ENCODE measurements around the gene KPTN.

The KPTN gene

DNA sequence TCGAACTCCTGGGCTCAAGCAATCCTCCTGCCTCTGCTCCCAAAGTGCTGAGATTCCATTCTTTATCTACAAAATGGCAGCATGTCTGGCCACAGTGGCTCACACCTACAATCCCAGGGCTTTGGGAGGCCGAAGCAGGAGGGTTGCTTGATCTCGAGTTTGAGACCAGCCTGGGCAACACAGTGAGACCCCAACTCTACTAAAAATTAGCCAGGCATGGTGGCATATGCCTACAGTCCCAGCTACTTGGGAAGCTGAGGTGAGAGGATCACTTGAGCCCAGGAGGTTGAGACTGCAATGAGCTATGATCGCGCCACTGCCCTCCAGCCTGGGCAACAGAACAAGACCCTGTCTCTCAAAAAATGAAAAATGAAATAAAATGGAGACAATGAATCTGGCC lies 24.7 kb upstream of the KPTN start:
- DNase-seq, result no peak

DNA sequence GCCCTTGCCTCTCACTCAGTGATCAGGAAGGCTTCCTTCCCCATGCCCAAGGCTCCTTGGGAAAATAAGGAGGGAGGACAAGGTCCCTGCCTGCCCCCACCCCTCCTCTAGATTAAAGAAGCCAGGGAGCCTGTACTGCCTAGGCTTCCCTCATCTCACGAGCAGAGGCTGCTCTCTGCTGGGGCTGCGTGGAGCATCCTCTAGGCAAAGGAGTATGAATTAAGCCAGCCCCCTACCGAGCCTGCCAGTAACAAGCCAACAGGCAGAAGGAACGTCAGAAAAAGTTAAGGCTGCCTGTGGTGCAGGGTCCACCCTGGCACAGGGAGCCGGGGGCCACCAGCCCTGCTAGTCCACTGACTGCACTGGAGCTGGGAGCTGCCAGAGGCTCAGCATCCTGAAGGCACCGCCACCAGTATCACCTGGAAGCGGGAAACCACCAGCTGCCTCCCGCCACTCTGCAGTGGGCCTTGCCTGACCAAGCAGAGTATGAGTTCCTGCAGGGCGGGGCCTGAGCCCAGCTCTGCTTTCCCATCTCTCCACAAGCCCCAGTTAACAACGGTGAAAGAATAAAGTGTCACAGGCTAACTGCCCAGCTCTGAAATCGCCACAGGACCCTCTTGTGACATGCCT lies 24.0 kb upstream of the KPTN start:
- DNase-seq, result no peak

DNA sequence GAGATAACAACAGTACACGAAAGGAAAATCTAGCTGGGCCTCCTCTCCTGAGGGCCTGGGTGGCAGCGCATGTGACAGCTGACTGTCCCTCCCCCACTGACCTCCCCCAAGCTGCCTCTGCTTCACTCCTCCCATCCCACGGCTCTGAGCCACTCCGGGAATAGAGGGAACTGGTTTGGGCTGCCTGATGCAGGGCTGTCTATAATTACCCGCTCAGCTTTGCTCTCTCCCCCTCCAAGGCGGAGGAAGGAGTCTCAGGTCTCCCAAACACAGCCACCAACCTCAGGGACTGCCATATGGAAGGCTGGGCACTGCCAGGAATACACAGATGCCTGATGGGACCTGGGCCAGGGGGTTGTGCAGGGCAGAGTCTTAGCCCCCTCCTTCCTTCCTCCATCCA lies 23.0 kb upstream of the KPTN start:
- no peak for DNase-seq

DNA sequence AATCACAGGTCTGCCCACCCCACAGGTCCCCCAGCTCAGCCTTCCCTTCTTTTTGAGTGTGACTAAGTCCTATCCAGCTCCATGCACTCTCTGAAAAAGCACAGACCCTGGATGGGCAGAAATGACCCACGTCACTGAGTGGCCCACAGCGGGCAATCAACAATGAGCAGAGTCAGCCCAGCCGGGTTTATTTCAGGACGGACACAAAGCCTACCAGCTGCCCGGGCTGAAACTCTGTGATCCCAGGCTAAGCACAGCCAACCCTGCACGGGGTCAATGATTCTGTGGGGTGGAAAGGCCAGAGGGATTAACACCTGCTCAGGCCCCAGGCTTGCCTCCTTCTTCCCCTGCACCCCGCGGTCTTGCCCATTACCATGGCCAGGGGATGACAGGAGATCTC lies 22.4 kb upstream of the KPTN start:
- no peak for DNase-seq

DNA sequence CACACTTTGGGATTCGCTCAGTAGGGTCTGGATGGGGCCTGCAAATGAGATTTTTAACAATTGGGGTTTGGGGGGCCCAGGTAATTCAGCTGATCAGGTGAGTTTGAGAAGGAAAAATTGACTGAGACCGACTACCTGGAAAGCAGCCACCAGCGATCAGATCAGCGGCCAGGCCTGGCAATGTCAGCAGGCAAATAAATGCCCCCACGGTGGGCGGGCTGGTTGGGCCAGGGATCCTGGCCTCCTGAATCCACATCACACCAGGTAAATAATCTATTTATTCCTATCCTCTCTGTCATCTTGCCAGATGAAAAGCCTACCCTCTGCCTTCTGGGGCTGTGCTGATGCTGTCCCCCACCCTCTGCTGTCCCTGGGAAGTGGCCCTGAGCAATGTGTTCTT lies 21.5 kb upstream of the KPTN start:
- no peak for DNase-seq

DNA sequence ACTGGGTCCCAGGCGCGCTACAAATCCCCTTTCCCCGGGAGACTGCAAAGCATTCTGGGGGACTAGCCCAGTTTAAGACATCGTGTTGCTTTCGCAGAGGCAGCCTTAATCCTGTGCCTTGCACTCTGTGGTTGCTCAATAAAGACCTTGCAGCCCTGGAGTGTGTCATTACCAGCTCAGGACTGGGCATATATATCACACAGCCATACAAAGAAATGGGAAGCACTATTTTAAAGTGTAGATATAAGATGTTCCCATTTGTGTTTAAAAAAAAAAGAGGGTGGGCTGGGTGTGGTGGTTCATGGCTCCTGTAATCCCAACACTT lies 19.8 kb upstream of the KPTN start:
- DNase-seq, result no peak

DNA sequence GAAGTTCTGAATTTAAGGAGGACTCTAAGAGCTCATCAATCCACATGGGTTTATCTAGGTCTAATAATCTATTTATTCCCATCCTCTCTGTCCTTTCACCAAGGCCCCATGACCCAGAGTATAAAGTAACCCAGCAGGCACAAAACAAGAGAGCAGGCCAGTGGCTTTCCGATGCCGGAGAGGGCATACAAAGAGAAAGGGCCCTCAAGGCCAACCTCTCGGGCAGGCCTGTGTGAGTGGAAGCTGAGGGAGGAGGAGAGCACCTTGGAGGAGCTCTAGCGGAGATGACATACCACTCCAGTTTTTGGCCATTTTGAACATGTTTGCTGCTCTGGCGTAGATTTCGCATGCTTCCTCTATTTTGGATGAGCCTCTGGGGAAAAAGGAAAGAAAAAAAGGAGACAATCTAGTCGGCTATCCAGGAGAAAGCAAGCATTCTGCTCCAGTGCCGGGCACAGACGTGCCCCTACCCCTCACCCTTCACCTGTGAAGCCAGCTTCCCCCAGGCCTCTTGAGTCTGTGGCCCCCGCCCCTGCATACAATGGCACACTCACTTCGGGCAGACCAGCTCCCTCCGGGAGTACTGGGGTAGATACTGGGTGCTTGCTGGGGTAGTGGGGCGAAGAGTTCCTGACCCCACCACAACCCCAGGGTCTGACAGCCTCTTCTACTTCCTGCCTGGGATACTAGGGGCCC lies 19.3 kb upstream of the KPTN start:
- DNase-seq, result no peak

DNA sequence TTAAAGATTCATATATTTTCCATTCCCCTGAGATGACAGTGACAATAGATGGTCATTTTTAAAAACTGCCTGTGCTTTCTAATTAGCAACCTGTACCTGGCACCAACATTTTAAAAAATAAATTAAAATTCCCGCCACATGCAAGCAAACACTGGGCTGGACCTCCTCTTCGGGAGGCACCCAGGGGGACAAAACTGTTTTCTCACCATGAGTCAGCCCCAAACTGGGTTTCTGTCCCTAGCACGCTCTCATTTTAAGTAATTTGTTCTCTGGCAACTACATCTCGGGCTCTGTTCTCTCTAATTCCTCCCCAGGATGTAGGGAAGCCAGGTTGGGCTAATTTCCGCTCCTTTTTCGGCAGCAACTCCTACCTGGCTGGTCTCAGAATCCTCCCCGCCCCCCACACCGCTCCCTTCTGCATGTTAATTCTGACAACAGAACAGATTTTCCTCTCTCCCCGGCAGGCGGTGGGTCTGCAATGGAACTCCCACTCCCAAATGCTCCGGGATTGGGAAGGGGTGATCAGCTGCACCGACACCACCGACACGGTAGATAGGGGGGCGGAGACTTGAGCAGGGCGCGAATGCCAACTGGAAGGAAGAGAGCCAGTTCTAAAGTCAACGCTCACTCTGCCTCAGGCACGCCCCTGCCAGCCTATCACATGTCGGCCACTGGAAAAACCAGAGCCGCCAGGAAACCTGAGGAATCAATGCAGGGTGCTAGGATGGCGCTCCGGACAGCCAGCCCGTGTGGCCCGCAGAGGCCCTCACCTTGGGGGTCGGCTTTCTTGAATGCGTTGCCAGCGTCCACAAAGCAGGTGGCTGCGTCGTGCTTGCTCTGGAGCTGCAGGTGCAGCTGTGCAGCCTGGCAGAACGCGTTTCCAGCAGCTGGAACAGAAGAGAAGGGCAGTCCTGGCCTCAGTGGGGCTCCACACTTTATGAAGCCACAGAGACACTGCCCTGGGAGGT lies 16.1 kb upstream of the KPTN start:
- no peak for DNase-seq

DNA sequence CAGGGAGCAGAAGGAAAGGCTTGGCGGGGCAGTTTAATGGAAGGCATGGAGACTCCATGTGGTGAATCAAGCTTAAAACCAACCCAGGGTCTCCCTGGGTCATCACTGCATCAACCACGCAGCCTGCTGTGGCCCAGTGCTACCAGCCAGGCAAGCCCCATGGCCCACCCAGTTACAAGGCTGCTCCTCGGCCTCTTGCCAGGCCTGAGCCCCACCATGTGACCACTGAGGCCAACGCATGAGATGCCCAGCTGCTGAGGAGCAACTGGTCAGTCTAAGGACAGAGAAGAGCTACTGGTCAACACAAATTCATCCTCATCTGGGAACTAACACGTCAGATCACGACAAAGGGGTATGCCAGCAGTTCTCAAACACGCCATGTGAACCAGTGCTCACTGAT lies 15.4 kb upstream of the KPTN start:
- no peak for DNase-seq

DNA sequence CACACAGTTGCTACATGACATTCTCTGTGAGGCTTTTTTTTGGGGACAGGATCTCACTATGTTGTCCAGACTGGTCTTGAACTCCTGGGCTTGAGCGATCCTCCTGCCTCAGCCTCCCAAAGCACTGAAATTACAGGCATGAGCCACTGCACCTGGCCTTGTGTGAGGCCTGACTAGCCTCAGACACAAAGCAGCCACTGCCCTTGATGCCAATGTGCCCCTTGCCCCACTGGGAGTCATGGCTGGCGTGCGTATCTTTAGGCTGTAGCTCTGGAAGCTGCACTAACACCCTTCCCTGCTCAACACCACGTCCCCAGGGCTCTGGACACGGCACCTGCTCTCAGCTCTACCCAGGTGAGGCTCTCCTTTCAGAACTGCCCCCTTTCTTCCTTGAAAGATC lies 14.5 kb upstream of the KPTN start:
- no peak for DNase-seq

DNA sequence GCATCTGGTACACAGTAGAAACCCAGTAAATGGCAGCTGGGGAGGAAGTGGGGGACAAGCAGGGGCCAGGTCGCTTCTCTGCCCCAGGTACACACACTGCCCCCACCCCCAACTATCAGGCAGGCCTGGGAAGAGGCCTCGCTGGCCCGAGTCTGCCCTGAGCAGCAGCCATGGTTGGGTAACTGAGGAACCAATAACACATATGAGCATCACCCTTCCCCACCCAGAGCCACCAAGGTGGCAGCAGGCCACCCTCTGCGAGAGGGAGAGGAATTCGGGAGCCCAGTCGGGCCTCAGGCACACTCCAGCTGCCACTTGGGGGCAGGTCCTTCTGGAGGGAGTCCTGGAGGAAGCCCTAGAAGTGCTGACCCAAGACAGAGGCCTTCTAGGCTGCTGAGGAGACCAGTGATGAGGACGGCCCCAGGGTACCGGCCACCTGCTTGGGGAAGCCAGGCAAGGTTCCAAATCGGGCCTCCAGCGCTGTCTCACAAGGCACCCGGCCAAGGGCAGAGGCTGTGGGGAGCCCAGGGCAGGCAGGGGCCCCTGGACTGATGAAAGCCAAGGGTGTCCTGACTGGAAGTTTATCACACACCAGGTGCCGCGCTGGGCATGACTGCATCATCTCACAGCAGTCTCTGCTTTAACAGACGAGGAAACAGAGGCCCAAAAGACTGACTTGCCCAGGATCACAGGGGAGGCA lies 14.0 kb upstream of the KPTN start:
- DNase-seq, result no peak

DNA sequence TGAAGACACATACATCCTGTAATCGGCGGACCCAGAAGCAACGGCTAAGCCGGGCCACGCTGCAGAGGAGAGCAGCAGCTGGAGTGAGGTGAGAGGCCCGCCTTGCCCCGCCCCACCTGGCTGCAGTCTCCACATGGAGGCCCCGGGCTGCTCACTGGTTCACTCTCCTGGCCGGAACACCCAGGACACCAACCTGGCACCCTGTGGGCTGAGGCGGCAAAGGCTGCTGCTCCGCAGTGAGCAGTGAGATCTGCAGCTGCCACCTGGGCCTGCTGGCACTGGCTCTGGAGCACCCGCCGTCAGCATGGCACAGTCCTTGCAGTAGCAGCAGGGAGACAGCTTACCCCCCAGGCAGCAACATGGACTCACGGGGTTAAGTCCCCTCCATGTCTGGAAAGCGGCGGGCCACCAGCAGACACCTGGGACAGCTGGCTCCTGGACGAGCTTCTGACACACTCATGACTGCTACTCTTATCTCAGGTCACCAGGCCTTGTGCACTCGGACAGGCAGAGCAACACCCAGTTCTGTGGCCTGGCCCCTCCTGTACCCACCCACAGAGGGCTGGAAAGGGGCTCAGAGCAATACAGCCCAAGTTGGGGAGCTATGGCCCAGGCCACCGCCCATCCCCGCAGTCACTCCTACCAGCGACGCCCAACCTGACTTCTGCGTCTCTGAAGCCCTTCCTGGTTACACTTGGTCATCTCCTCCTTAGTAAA lies 13.2 kb upstream of the KPTN start:
- DNase-seq, result no peak

DNA sequence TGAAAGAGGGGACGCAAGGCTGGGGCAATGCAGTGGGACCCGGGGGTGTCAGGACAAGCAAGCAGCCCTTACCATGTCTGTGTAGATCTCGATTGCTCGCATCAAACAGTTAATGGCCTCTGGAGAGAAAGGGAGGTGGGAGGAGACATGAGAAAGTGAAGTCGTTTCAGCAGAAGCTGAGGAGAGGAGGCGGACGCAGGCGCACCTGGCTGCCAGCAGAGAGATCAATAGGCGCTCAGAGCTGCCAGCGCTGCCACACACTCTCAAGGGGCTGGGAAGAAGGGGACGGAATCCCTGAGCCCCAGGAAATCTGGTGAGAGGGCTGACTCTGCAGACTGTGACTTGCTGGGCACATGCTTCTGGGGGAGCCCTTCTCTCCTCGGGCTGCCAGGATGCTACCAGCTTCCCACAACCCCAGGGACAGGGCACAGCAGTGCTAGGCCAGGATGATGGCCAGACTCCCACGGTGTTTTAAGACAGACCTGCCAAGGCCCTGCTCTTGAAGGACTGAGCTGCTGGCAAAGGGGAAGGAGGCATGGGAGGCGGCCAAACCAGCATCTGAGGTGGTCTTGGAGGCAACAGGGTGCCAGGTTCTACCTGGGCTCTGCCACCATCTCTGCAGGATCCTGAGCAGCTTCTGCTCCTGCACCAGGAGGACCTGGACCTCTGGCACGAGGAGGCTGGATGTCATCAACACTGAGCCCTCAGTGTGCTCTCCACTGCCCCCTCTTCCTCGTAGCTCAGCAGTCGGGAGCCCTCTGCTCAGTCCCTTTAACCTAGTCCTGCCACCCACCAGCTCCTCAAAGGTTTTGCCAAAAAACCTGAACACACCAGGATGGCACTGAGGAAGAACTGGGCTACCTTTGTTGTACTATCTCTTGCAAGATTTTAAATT lies 11.7 kb upstream of the KPTN start:
- DNase-seq, result no peak

DNA sequence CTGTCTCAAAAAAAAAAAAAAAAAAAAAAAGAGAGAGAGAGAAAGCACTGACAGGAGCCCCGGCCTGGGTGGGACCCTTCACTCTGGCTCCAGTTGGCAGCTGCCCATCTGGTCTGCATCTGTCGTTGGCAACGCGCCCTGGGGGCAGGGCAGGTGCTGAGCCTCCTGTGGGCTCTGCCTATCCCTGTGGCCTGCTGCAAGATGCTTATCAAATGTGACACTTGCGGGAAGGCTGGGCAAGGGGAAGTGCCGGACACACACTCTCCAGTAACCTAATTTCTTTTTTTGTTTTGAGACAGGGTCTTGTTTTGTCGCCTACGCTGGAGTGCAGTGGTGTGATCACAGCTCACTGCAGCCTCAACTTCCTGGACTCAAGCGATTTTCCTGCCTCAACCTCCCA lies 10.7 kb upstream of the KPTN start:
- DNase-seq, result no peak

DNA sequence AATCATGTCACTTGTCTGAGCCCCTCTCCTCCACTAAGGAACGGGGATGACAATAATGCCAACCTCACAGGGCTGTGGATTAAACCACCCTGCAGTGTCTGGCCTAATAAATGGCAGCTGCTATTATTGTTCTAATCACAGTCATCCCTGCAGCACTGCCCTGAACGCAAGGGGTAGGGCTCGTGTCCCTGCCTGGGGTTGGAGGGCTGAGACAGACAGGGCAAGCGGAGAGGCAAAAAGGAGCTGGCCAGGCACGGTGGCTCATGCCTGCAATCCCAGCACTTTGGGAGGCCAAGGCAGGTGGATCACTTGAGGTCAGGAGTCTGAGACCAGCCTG lies 10.2 kb upstream of the KPTN start:
- no peak for DNase-seq

DNA sequence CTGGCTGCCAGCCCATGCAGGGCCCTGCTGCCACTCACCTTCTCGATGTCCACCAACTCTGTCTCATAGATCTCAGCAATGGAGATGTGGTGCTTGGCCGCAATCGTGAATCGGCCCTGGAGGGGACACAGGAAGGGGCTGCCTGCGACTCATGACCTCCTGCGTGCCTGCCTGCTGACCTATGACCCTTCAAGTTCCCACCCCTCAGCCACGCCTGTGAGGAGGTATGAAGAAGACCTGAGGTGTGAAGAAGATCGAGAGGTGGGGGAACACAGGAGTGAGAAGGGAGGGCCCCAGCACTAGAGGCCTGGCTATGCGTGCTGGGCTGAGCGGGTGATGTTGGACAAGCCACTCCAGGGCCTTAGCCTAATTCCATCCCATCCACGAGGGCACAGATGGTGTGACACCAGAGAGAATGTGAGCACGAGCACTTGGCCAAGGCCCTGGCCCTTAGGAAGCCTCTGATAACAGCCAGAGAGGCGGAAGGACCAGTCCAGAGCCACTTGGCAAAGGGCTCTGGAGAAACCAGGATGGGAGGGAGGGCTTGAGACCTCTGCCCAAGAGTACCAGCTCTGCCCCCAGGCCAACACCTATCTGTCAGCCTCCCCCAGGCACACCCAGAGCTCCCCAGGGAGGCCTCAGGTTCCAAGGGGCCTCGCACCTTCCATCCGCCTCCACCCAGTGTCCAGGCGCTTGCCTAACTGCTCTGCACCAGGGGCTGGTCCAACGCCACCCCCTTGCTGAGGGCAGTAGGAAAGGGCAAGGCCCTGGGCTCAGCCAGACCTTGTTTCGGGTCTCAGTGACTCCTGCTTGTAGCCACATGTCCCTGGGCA lies 9.6 kb upstream of the KPTN start:
- DNase-seq, result no peak

DNA sequence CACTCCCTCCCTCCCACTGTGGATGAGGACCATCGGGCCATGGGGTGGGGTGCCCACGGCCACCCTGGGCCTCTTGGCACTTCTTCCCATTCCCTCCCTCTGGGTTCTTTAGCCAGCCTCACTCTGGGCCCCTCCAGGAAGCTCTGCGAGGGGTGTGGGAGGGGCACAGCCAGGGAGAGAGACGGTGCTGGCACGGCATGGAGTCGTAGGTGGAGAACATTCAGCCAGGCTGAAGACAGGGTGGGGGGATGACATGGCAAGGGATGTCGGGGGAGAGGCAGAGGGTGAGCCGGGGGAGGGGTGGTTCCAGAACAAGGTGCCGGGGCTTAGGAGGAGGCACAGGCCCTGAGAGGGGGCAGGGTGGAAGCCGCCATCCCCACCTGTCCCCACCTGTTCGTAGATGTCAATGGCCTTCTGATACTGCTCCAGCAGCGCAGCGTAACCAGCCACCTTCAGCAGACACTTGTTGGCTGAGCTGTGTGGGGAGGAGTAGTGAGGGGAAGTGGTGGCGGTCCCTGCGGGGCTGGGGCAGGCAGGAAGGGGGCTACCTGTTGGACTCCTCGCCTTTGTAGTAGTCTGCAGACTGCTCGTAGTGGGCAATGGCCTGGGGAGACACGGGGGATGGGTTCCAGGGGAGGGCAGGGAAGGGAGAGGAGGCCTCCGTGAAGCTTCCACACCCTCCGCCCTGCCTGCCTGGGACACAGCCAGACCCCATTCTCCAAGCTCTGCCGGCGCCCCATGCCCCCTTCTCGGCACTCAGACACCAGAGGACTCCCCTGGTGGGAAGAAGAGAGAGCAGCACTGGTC lies 8.8 kb upstream of the KPTN start:
- DNase-seq, result no peak

DNA sequence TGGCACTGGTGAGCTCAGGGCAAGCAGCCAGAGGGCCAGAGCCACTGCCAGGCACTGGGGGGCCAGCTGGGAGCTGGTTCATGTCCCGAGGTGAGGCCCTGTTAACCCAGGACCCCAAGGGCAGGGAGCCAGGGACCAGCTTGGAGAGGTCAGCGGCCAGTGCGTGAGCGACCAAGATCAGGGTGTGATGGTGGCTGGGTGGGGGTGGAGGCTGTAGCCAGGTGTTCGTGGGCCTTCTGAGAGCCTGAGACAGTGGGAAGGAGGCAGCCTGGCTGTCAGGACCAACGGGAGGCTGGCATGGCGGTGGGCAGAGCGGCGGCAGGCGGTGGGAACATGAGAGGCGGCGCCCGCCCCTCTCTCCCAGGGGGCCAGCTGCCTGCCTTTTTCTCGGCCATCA lies 8.1 kb upstream of the KPTN start:
- no peak for DNase-seq

DNA sequence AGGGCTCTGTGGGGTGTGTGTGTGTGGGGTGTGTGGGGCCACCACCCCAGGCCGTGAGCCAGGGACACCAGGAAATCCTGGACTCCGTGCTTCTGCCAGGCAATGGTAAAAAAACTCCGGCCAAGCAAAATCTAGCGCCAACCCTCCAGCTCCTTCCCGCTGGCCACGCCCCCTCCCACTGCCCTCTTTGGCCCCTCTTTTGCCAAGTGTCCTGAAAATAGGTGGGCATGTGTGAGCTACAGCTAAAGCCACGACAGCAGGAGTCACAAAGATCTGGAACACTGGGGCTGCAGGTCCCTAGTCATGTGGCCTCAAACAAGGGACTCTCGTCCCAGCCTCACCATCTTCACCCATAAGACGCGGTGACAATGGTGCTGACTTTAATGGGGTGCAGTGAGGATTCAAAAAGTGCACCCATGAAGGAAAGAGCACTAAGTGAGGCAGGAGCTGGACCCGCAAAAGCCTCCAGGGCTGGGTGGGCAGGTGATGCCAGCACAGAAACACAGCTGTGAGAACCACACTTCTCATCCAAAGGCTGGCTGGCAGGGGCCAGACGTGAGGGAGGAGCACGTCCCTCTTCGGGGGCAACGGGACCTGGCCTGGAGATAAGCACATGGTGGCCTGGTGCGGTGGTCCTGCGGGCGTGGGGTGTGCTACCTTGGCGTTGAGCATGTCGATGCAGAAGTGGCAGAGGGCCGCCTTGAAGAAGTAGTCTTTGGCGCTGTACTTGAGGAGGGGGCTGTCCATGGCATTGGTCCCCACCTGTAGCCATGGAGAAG lies 7.5 kb upstream of the KPTN start:
- DNase-seq, result no peak
